Medulla oblongata (tissue), 1 donor: ENCODE data around the gene ABHD5.
"Not testable (repeated sequence)": the region's sequence is repeated elsewhere in the genome, so short reads cannot be mapped to it uniquely, and the experiment has no call there.

Experiments used
- DNase-seq: peaks from one replicate; pipeline ENCODE4 v3.0.0-alpha.2; 2015; ENCODE audit errors: extremely low spot score

Gene ABHD5

GRCh38 chr3:43690400-43691119, at the start of gene ABHD5:
Gene ABHD5 (plus strand): TSS chr3:43690938. CDS start chr3:43690993, 55 bp downstream.
- DNase-seq, result peak; percentile 95

GRCh38 chr3:43641306-43642114, 49.2 kb upstream of the ABHD5 start:
- no peak for DNase-seq

- no peak for DNase-seq
Measured at GRCh38 chr3:43644443-43644842, 46.3 kb upstream of the ABHD5 start.

GRCh38 chr3:43647331-43648166, 43.2 kb upstream of the ABHD5 start:
- no peak for DNase-seq

GRCh38 chr3:43648957-43649356, 41.8 kb upstream of the ABHD5 start:
- DNase-seq, result no peak

GRCh38 chr3:43649365-43649968, 41.3 kb upstream of the ABHD5 start:
- DNase-seq, result no peak

- no peak for DNase-seq
Measured at GRCh38 chr3:43650345-43650744, 40.4 kb upstream of the ABHD5 start.

- DNase-seq, result not testable (repeated sequence)
Measured at GRCh38 chr3:43656390-43656789, 34.3 kb upstream of the ABHD5 start.

- DNase-seq, result no peak
Measured at GRCh38 chr3:43659250-43659880, 31.4 kb upstream of the ABHD5 start.

GRCh38 chr3:43661376-43661775, 29.4 kb upstream of the ABHD5 start:
- DNase-seq, result not testable (repeated sequence)

GRCh38 chr3:43665011-43665410, 25.7 kb upstream of the ABHD5 start:
- DNase-seq, result not testable (repeated sequence)

GRCh38 chr3:43670635-43671522, 19.9 kb upstream of the ABHD5 start:
- DNase-seq, result no peak

GRCh38 chr3:43674345-43675085, 16.2 kb upstream of the ABHD5 start:
- no peak for DNase-seq

GRCh38 chr3:43675593-43675992, 15.1 kb upstream of the ABHD5 start:
- DNase-seq, result no peak

- DNase-seq, result no peak
Measured at GRCh38 chr3:43676441-43676840, 14.3 kb upstream of the ABHD5 start.

GRCh38 chr3:43678375-43678774, 12.4 kb upstream of the ABHD5 start:
- not testable (repeated sequence) for DNase-seq

GRCh38 chr3:43678887-43679449, 11.8 kb upstream of the ABHD5 start:
- DNase-seq, result not testable (repeated sequence)

GRCh38 chr3:43680857-43681256, 9.9 kb upstream of the ABHD5 start:
- not testable (repeated sequence) for DNase-seq

- DNase-seq, result no peak
Measured at GRCh38 chr3:43684944-43685343, 5.8 kb upstream of the ABHD5 start.
